AG09309 (cell line): ENCODE results near the gene BLOC1S5.

Experiments used
- DNase-seq: peaks from one replicate; pipeline ENCODE4 v3.0.0-alpha.2; 2010; ENCODE audit warnings: low read depth
- H3K4me3 ChIP-seq: 2 replicates; pipeline ENCODE4 v1.5.1; 2011; ENCODE audit warnings: mild to moderate bottlenecking, low read depth, low read length, moderate library complexity; ENCODE audit not compliant: control insufficient read depth
- TF ChIP-seq, protein P1 (sequence below): IDR thresholded peaks from 2 replicates; pipeline ENCODE4 v1.5.1; 2011; ENCODE audit warnings: mild to moderate bottlenecking, low read depth, low read length, inconsistent platforms; ENCODE audit not compliant: insufficient read depth, control insufficient read depth; ENCODE audit errors: missing control alignments

BLOC1S5 gene

DNA sequence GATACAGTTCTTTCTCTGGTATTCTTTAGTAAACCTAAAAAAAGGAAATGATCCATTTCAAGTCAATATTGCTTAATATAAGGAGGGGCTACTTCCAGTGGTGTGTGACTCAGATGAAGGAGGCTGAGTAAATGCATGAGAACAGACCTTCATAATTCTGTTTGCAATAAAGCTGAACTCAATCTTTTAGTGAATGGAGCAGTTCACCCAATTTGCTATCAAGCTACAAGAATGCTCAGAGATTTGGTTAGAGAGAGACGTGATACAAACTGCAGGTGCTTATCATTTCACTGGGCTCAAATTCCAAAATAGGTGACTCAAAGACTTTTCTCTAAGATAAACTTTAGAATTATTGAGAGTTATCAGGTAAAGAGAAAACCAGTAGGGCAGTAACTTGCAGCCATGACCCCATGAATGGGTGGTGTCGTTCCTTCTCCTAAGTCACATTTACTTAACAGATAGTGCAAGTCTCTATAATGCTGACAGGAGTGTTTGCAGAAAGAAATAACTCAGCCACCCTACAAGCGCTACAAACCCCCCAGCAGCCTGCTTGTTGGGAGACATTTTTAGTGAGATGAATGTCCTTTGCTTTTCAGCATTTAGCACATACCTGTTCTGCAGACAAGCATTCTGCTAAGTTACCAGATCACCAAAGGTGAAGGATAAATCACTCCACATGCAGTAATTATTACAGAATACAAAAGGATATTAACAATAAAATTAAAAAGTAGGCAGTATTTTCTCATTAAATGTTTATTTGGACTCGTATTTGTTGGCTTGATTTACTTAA, 16.4 kb upstream of the BLOC1S5 start:
- DNase-seq = no peak
- TF ChIP-seq, protein P1, sequence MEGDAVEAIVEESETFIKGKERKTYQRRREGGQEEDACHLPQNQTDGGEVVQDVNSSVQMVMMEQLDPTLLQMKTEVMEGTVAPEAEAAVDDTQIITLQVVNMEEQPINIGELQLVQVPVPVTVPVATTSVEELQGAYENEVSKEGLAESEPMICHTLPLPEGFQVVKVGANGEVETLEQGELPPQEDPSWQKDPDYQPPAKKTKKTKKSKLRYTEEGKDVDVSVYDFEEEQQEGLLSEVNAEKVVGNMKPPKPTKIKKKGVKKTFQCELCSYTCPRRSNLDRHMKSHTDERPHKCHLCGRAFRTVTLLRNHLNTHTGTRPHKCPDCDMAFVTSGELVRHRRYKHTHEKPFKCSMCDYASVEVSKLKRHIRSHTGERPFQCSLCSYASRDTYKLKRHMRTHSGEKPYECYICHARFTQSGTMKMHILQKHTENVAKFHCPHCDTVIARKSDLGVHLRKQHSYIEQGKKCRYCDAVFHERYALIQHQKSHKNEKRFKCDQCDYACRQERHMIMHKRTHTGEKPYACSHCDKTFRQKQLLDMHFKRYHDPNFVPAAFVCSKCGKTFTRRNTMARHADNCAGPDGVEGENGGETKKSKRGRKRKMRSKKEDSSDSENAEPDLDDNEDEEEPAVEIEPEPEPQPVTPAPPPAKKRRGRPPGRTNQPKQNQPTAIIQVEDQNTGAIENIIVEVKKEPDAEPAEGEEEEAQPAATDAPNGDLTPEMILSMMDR = no peak
- H3K4me3 ChIP-seq = no peak overlapping the region

DNA sequence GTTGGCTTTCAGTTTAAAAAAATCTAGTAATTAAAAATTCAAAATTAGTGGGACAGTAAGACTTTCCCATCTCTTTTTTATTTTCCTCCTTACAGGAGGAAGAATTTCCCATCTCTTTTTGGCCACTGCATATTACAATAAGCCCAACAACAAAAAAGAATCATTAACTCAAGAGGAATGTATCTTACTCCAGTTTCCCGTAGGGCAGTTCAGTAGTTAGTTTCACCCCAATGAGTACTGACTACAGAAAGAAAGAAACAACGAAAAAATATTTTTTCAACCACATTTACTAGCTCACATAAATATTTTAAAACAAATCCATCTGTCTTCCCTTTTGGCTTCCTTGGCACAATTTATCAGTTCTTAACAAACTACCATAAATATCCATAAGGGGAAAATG, 14.9 kb upstream of the BLOC1S5 start:
- TF ChIP-seq, protein P1 = no peak
- no peak for DNase-seq
- no peak overlapping the region for H3K4me3 ChIP-seq

DNA sequence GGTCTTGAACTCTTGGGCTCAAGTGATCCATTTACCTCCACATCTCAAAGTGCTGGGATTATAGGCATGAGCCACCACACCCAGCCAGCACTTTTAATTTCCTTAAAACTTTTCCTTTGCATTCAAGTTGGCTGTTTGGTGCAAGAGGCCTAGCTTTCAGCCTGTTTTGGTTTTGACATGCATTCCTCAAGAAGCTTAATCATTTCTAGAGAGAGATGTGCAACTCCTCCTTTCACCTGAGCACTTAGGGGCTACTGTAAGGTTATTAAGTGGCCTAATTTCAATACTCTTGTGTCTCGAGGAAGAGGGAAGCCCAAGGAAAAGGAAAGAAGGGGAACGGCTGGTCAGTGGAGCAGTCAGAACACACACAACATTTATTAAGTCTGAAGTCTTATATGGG, 13.8 kb upstream of the BLOC1S5 start:
- H3K4me3 ChIP-seq = no peak overlapping the region
- TF ChIP-seq, protein P1 = no peak
- no peak for DNase-seq

DNA sequence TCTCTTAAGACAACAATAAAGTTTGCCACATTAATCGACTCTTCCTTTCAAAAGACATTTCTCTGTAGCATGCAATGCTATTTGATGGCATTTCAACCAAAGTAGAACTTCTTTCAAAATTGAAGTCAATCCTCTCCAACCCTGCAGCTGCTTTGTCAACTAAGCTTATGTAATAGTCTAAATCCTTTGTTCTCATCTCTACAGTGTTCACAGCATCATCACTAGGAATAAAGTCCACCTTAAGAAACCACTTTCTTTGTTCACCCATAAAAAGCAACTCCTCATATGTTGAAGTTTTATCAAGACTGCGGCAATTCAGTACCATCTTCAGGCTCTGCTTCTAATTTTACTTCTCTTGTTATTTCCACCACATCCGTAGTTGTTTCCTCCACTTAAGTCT, 11.5 kb upstream of the BLOC1S5 start:
- TF ChIP-seq, protein P1 = no peak
- no peak for DNase-seq
- no peak overlapping the region for H3K4me3 ChIP-seq

DNA sequence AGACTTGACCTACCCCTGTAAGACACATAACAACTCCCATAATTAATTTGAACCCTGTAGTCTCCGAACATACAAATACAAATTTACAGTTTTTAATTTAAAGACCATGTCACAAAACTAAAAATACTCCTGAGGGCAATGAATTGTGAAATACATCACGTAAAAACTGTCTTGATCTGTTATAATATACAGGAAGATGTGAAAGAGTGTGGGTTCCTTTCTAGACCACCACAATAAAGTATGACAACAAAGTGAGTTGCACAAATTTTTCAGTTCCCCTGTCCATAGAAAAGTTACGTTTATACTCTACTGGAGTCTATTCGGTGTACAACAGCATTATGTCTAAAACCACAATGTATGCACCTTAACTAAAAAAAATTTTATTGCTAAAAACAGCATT, 11.0 kb upstream of the BLOC1S5 start:
- DNase-seq = no peak
- no peak overlapping the region for H3K4me3 ChIP-seq
- TF ChIP-seq, protein P1 = no peak

DNA sequence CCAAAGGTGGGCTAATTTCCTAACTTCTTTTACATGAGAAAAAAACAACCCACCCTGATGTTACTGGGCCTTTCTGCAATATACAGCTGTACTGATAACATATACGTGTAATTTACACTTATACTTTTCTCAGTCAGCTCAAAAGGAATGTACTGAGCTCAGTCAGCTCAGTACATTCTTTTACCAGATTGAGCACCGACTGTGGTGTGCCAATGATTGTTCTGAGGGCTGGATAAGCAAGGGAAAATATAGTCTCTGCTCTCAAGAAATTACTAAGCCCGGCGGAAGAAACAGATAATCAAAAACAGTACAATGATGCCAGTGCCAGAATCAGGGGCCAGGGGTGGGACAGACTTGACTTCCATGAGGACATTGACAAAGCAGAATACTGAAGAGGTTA, 10.0 kb upstream of the BLOC1S5 start:
- TF ChIP-seq, protein P1 = no peak
- no peak for DNase-seq
- H3K4me3 ChIP-seq = no peak overlapping the region

DNA sequence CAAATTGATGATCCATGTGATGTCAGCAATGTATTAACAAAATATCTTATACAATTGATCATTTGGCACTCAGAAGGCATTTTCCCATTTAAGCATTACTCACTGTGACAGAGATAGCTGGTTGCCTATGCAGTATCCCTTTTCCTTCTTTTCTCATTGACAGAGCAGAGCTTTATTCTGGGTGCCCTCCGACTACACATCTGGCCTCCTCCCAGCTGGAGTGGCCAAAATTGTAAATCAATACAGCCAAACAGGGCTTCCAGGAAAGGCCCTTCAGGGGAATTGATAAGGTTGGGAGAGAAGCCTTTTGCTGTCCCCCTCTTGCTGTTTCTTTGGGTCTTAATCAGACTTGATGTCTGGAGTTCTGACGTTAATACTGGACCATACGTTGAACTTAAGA, 9.6 kb upstream of the BLOC1S5 start:
- no peak overlapping the region for H3K4me3 ChIP-seq
- DNase-seq = no peak
- TF ChIP-seq, protein P1 = no peak
